ENCODE results near the gene HS6ST3.

DNA sequence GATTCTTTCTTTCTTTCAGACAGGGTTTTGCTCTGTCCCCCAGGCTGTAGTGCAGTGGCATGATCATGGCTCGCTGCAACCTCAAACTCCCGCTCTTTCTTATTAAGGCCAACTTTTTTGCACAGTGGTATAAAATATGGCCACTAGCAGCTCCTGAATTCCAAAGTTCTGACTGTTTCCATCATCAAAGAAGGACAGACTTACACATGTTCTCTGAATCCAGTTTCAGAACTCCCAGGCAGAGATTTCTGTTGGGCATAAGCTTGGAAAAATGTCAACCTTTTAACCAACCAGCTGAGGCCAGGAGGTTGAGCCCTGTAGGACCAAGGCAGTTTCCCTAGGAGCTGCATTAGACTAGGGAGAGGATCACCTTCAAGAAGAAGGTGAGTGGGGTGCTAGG is 184.1 kb downstream of the HS6ST3 start:
- TF ChIP-seq ZBTB21 (CRISPR knock-in tag; IDR thresholded peaks at IDR 0.05; ENCODE audit: borderline replicate concordance) (no peak), JUN (CRISPR knock-in tag; IDR thresholded peaks at IDR 0.05) (no peak), CTCF (IDR thresholded peaks at IDR 0.05) (no peak), ATF1 (CRISPR knock-in tag; IDR thresholded peaks at IDR 0.05) (no peak), SP1 (CRISPR knock-in tag; conservative IDR thresholded peaks at IDR 0.05) (no peak)
- TF ChIP-seq, protein P1, sequence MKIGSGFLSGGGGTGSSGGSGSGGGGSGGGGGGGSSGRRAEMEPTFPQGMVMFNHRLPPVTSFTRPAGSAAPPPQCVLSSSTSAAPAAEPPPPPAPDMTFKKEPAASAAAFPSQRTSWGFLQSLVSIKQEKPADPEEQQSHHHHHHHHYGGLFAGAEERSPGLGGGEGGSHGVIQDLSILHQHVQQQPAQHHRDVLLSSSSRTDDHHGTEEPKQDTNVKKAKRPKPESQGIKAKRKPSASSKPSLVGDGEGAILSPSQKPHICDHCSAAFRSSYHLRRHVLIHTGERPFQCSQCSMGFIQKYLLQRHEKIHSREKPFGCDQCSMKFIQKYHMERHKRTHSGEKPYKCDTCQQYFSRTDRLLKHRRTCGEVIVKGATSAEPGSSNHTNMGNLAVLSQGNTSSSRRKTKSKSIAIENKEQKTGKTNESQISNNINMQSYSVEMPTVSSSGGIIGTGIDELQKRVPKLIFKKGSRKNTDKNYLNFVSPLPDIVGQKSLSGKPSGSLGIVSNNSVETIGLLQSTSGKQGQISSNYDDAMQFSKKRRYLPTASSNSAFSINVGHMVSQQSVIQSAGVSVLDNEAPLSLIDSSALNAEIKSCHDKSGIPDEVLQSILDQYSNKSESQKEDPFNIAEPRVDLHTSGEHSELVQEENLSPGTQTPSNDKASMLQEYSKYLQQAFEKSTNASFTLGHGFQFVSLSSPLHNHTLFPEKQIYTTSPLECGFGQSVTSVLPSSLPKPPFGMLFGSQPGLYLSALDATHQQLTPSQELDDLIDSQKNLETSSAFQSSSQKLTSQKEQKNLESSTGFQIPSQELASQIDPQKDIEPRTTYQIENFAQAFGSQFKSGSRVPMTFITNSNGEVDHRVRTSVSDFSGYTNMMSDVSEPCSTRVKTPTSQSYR (CRISPR knock-in tag; IDR thresholded peaks at IDR 0.05) = no peak

Measured in WTC11 (cell line).